NOMO-1 treated with dmso at 0.1 percent for 144 hours (cell line): ENCODE results near the gene RAB42.

Experiments
- DNase-seq: peaks from one replicate; lab custom pipeline; 2025; ENCODE audit not compliant: unreplicated experiment; lab: John Stamatoyannopoulos, UW

RAB42 gene

DNA sequence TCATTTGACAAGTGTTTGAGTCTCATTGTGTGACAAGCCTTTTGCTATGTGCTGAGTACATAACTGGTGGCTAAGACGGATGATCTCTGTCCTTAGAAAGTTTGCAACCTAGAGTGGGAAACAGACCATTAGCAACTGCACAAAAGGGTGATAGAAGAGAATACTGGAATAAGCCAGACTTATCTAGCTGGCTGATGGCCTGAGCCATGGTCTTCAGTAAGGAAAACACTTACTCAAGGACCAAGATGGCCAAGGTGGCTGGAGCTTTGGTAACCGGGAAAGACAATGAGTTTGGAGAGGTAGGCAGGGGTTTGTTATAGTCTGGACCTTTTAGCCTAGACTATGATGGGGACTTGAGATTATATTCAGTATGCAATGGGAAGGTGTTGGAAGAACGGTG, 52.4 kb downstream of the RAB42 start:
- DNase-seq: no peak
